ENCODE data around the gene FAT1. TPM values are rescaled to one million over a fixed set of nuclear protein-coding genes. Genes with fewer than 3 reads are reported as not detected.
A peak's percentile ranks its signal among the peaks of the same experiment; 100 is the strongest.
"Not testable (repeated sequence)": the region's sequence is repeated elsewhere in the genome, so short reads cannot be mapped to it uniquely, and the experiment has no call there.

Gene FAT1
- total RNA-seq, 1 experiment from 2014 or later: 107 TPM

- TF ChIP-seq, protein P1, sequence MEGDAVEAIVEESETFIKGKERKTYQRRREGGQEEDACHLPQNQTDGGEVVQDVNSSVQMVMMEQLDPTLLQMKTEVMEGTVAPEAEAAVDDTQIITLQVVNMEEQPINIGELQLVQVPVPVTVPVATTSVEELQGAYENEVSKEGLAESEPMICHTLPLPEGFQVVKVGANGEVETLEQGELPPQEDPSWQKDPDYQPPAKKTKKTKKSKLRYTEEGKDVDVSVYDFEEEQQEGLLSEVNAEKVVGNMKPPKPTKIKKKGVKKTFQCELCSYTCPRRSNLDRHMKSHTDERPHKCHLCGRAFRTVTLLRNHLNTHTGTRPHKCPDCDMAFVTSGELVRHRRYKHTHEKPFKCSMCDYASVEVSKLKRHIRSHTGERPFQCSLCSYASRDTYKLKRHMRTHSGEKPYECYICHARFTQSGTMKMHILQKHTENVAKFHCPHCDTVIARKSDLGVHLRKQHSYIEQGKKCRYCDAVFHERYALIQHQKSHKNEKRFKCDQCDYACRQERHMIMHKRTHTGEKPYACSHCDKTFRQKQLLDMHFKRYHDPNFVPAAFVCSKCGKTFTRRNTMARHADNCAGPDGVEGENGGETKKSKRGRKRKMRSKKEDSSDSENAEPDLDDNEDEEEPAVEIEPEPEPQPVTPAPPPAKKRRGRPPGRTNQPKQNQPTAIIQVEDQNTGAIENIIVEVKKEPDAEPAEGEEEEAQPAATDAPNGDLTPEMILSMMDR (conservative IDR thresholded peaks at IDR 0.05; ENCODE audit: low read depth, low read length): no peak
- TF ChIP-seq EZH2 (IDR thresholded peaks at IDR 0.05; ENCODE audit: borderline replicate concordance, low read depth, low read length, poor library complexity, severe bottlenecking): no peak
- intact Hi-C loops (cut with micrococcal nuclease; ENCODE audit: unreplicated experiment): no loop called here
- no TSS peak for BruUV-seq (replicated peaks)
- Histone ChIP-seq H3K4me3 (ENCODE audit: low read depth, low read length, poor library complexity, severe bottlenecking) (no peak overlapping the region), H3K36me3 (ENCODE audit: insufficient read depth, low read length, poor library complexity, severe bottlenecking) (no peaks in the 10 kb centered on the region), H3K4me1 (ENCODE audit: insufficient read depth, low read length, poor library complexity, severe bottlenecking) (no peaks in the 10 kb centered on the region), H3K27me3 (replicated peaks; ENCODE audit: insufficient read depth, low read depth, low read length, poor library complexity) (no peaks in the 10 kb centered on the region), H3K27ac (ENCODE audit: low read depth, low read length, poor library complexity, severe bottlenecking) (no peak overlapping the region), H3K9me3 (ENCODE audit: low read depth, low read length, poor library complexity, severe bottlenecking) (no peaks in the 10 kb centered on the region)
- ChIA-PET POLR2A (ENCODE audit: low non-redundant PET) (no interaction called here), CTCF (no interaction called here)
- DNase-seq (ENCODE audit: low spot score): no peak
Observed at GRCh38 chr4:186659935-186660334, 63.7 kb downstream of the FAT1 start.

GRCh38 chr4:186659456-186659855, 64.2 kb downstream of the FAT1 start:
- H3K36me3 ChIP-seq (ENCODE audit: insufficient read depth, low read length, poor library complexity, severe bottlenecking); H3K4me3 ChIP-seq (ENCODE audit: low read depth, low read length, poor library complexity, severe bottlenecking); H3K27me3 ChIP-seq (replicated peaks; ENCODE audit: insufficient read depth, low read depth, low read length, poor library complexity); intact Hi-C loops (cut with micrococcal nuclease; ENCODE audit: unreplicated experiment); CTCF ChIA-PET; BruUV-seq (replicated peaks); H3K9me3 ChIP-seq (ENCODE audit: low read depth, low read length, poor library complexity, severe bottlenecking); POLR2A ChIA-PET (ENCODE audit: low non-redundant PET); DNase-seq (ENCODE audit: low spot score); H3K4me1 ChIP-seq (ENCODE audit: insufficient read depth, low read length, poor library complexity, severe bottlenecking); H3K27ac ChIP-seq (ENCODE audit: low read depth, low read length, poor library complexity, severe bottlenecking): not testable (repeated sequence)

GRCh38 chr4:186658657-186659056, 65.0 kb downstream of the FAT1 start:
- H3K27ac ChIP-seq (ENCODE audit: low read depth, low read length, poor library complexity, severe bottlenecking): no peak overlapping the region
- no peak for DNase-seq (ENCODE audit: low spot score)
- intact Hi-C loops (cut with micrococcal nuclease; ENCODE audit: unreplicated experiment): no loop called here
- no peaks in the 10 kb centered on the region for H3K9me3 ChIP-seq (ENCODE audit: low read depth, low read length, poor library complexity, severe bottlenecking)
- ChIA-PET CTCF (no interaction called here), POLR2A (ENCODE audit: low non-redundant PET) (no interaction called here)
- no peaks in the 10 kb centered on the region for H3K36me3 ChIP-seq (ENCODE audit: insufficient read depth, low read length, poor library complexity, severe bottlenecking)
- H3K27me3 ChIP-seq (replicated peaks; ENCODE audit: insufficient read depth, low read depth, low read length, poor library complexity): no peaks in the 10 kb centered on the region
- BruUV-seq (replicated peaks): no TSS peak
- H3K4me3 ChIP-seq (ENCODE audit: low read depth, low read length, poor library complexity, severe bottlenecking): no peak overlapping the region
- TF ChIP-seq, protein P1 (conservative IDR thresholded peaks at IDR 0.05; ENCODE audit: low read depth, low read length): no peak
- no peak for TF ChIP-seq EZH2 (IDR thresholded peaks at IDR 0.05; ENCODE audit: borderline replicate concordance, low read depth, low read length, poor library complexity, severe bottlenecking)
- no peaks in the 10 kb centered on the region for H3K4me1 ChIP-seq (ENCODE audit: insufficient read depth, low read length, poor library complexity, severe bottlenecking)

GRCh38 chr4:186657764-186658163, 65.9 kb downstream of the FAT1 start:
- Histone ChIP-seq H3K4me1 (ENCODE audit: insufficient read depth, low read length, poor library complexity, severe bottlenecking) (peaks cover 2% of the 10 kb centered on the region), H3K36me3 (ENCODE audit: insufficient read depth, low read length, poor library complexity, severe bottlenecking) (no peaks in the 10 kb centered on the region), H3K27ac (ENCODE audit: low read depth, low read length, poor library complexity, severe bottlenecking) (no peak overlapping the region), H3K9me3 (ENCODE audit: low read depth, low read length, poor library complexity, severe bottlenecking) (no peaks in the 10 kb centered on the region), H3K4me3 (ENCODE audit: low read depth, low read length, poor library complexity, severe bottlenecking) (no peak overlapping the region), H3K27me3 (replicated peaks; ENCODE audit: insufficient read depth, low read depth, low read length, poor library complexity) (no peaks in the 10 kb centered on the region)
- no TSS peak for BruUV-seq (replicated peaks)
- peak; percentile 44 for DNase-seq (ENCODE audit: low spot score)
- ChIA-PET CTCF (no interaction called here), POLR2A (ENCODE audit: low non-redundant PET) (no interaction called here)
- intact Hi-C loops (cut with micrococcal nuclease; ENCODE audit: unreplicated experiment): no loop called here
- TF ChIP-seq, protein P1 (conservative IDR thresholded peaks at IDR 0.05; ENCODE audit: low read depth, low read length): no peak
- no peak for TF ChIP-seq EZH2 (IDR thresholded peaks at IDR 0.05; ENCODE audit: borderline replicate concordance, low read depth, low read length, poor library complexity, severe bottlenecking)

Measured in A673 (cell line).